Common myeloid progenitor, CD34-positive (primary cell): ENCODE results near the gene CRYM.
A peak's percentile ranks its signal among the peaks of the same experiment; 100 is the strongest.
"Not testable (repeated sequence)": the region's sequence is repeated elsewhere in the genome, so short reads cannot be mapped to it uniquely, and the experiment has no call there.

Experiments used
- CTCF ChIA-PET: fragments of 350-600 bp; sonication (Branson Sonifier 250); formaldehyde crosslinking; loops from one replicate; lab custom pipeline; 2021; ENCODE audit warnings: antibody characterized with exemption; lab: Charles Lee
- POLR2A ChIA-PET: fragments of 350-600 bp; sonication (Branson Sonifier 250); formaldehyde crosslinking; loops from one replicate; lab custom pipeline; 2021; ENCODE audit warnings: antibody characterized with exemption; lab: Charles Lee
- DNase-seq, 3 donors: peaks; one replicate each; pipeline versions ENCODE4 v3.0.0 to v3.0.0-alpha.2; 2013
- H3K27ac ChIP-seq, 2 experiments: 1 replicate in 1 of 2; 2 replicates in 1 of 2; pipeline ENCODE4 v1.7.0; 2013; ENCODE audit warnings: inconsistent platforms in 2 of 2, low read length in 2 of 2, mild to moderate bottlenecking in 2 of 2, low read depth in 1 of 2, moderate library complexity in 1 of 2; ENCODE audit not compliant: severe bottlenecking in 2 of 2, insufficient read depth in 1 of 2, poor library complexity in 1 of 2
- H3K27me3 ChIP-seq, 5 experiments: replicated peaks in 2 of 5; 1 replicate in 3 of 5; 2 replicates in 2 of 5; pipeline versions ENCODE4 v1.6.1 to v1.7.0; 2013; ENCODE audit warnings: low read length in 4 of 5, mild to moderate bottlenecking in 2 of 5, moderate library complexity in 2 of 5, inconsistent platforms in 1 of 5; ENCODE audit not compliant: insufficient read depth in 5 of 5, control insufficient read depth in 4 of 5
- H3K36me3 ChIP-seq, 4 experiments: 1 replicate in 2 of 4; 2 replicates in 2 of 4; pipeline versions ENCODE4 v1.6.1 to v1.7.0; 2013; ENCODE audit warnings: low read length in 3 of 4, control low read depth in 1 of 4, mild to moderate bottlenecking in 1 of 4; ENCODE audit not compliant: control insufficient read depth in 4 of 4, insufficient read depth in 4 of 4
- H3K4me1 ChIP-seq, 4 experiments: 1 replicate in 3 of 4; 2 replicates in 1 of 4; pipeline versions ENCODE4 v1.6.1 to v1.7.1; 2013; ENCODE audit warnings: low read length in 3 of 4, mild to moderate bottlenecking in 3 of 4, control low read depth in 1 of 4, inconsistent platforms in 1 of 4, moderate library complexity in 1 of 4; ENCODE audit not compliant: control insufficient read depth in 4 of 4, insufficient read depth in 4 of 4; ENCODE audit errors: control extremely low read depth in 1 of 4
- H3K4me3 ChIP-seq, 7 experiments: 1 replicate in 4 of 7; 2 replicates in 3 of 7; pipeline versions ENCODE4 v1.5.1 to v1.7.0; 2013; ENCODE audit warnings: mild to moderate bottlenecking in 7 of 7, low read length in 6 of 7, moderate library complexity in 6 of 7, inconsistent platforms in 2 of 7, low read depth in 2 of 7, control low read depth in 1 of 7; ENCODE audit not compliant: insufficient read depth in 4 of 7, control insufficient read depth in 1 of 7; ENCODE audit errors: extremely low read depth in 1 of 7
- H3K9me3 ChIP-seq, 5 experiments: 1 replicate in 4 of 5; 2 replicates in 1 of 5; pipeline versions ENCODE4 v1.6.1 to v1.7.1; 2013; ENCODE audit warnings: low read length in 4 of 5, mild to moderate bottlenecking in 2 of 5, inconsistent platforms in 1 of 5, low read depth in 1 of 5, moderate library complexity in 1 of 5; ENCODE audit not compliant: control insufficient read depth in 4 of 5, insufficient read depth in 2 of 5; ENCODE audit errors: control extremely low read depth in 1 of 5
- WGBS: methylation state at CpG from one replicate; pipeline ENCODE4 v1.1.5; 2013; ENCODE audit not compliant: insufficient coverage; 5-methylcytosine and 5-hydroxymethylcytosine counted together

CRYM gene

DNA sequence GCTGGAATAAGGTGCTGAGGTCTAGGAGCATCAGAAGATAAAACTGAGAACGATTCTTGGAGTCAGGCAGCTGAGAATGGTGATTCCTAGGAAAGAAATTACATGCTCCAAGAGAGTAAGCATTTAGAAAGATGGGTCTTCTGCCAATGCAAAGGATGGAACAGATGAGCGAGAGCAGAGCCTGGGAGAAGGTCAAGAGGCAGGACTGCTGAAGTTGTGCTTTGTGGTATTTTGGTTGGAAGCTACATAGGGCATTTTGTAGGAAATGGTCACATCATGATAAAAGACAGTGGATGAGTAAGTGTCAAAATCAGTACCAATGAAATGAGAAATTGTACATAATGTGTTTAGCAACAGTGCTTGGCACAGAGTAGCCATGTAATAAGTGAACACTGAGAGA is 1.4 kb upstream of the CRYM start:
- no peak overlapping the region for H3K4me3 ChIP-seq
- WGBS: 89% methylated on average over 2 of the region's 2 CpGs
- peaks cover 0 to 19% (median 11%) of the 10 kb centered on the region in 4 experiments for H3K4me1 ChIP-seq
- ChIA-PET CTCF (interaction anchor here (1.0 to 1.6 kb wide), 4 partner anchors 21 to 92 kb away, joined by 3 to 6 read pairs (median 4); no protein-coding TSS in a partner anchor), POLR2A (no interaction called here)
- H3K36me3 ChIP-seq: no peaks in the 10 kb centered on the region
- no peak overlapping the region for H3K27ac ChIP-seq
- H3K9me3 ChIP-seq: peaks cover 0 to 4% (median 3%) of the 10 kb centered on the region in 5 experiments
- no peak for DNase-seq
- peaks cover 6 to 34% (median 23%) of the 10 kb centered on the region in 5 experiments for H3K27me3 ChIP-seq

DNA sequence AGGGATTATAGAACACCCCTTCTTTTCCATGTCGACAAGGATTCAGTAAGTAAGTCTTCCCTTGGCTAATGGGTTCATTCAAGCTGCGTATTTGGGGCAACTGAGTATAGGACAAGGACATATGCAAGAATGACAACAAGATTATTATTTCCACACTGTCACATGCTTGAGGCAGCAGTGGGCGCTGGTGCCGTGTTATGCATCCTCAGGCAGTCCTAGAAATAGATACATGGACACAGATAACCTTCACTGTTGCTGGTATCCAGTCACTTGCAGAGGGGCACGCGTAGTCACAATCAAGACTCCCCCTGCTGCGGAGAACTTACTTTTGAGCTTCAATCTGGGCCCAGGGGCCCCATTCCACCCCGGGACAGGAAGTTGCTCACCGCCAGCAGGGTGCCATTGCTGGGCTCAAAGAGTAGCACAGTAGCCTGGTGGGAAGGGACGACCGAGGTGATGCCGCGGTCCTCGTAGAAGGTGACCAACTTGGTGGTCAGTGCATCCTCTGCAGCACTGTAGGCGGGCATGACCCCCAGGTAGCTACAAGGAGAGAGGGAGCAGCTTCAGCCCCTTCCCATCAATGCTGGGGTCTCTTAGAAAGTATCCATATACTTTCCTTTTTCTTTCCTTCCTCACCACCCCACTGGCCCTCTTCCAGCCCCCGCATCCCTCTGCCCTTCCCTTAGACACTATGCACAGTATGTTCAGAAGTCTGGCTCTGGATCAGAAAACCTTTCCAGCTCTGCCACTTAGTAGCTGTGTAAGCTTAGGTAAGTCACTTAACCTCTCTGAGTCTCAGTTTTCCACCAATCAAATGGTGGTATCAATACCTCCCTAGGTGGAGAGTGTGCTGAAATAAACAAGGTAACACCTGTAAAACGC is 804 bp downstream of the CRYM start:
- peaks cover 0 to 4% (median 3%) of the 10 kb centered on the region in 5 experiments for H3K9me3 ChIP-seq
- CTCF ChIA-PET: interaction anchor here (0.6 to 1.8 kb wide), 9 partner anchors 9 to 503 kb away, joined by 3 to 9 read pairs (median 4); no protein-coding TSS in a partner anchor
- H3K4me3 ChIP-seq: peak overlapping the region in 4 of 7 experiments; percentile 56 to 79 (median 68)
- POLR2A ChIA-PET: interaction anchor here (0.6 kb wide), 1 partner anchor 18 kb away, joined by 3 read pairs; no protein-coding TSS in a partner anchor
- peaks cover 0 to 13% (median 7%) of the 10 kb centered on the region in 4 experiments for H3K4me1 ChIP-seq
- WGBS: 80% methylated on average over 13 of the region's 17 CpGs
- H3K27ac ChIP-seq: no peak overlapping the region
- H3K36me3 ChIP-seq: no peaks in the 10 kb centered on the region
- peaks cover 5 to 32% (median 23%) of the 10 kb centered on the region in 5 experiments for H3K27me3 ChIP-seq
- DNase-seq: no peak

DNA sequence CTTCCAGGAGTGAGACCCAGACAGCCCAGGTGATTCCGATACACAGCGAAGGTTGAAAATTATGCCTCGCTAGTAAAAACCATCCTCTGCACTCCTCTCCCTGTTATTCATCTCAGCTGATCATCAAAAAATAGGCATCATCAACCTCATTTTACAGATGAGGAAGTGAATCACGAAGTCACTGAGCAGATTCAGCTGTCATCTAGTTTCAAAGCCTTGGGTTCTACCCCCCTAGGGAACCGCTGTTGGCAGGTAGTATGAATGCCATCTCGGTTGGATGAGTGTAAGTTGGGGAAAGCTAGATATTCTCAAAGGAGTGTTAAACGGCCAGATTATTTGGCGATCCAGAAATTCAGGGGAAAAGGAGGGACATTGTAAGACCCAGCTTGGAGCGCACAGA is 2.0 kb downstream of the CRYM start:
- POLR2A ChIA-PET: no interaction called here

DNA sequence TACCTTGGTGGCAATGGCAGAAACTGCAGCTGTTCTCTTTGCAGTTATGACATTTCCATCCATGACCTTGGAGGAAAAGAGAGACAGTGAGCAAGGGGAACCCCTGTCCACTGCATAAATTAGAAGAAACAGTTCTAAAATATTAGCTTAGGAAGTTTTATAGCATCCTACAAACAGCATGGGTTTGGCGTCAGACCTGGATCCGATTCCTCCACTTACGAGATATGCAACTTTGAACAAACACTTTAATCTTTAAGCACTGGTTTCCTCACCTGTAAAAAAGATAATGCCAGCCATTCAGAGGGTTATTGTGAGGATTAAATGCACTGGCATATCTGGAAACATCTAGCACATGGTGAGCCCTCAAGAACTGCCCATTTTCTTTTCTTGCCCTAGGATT is 2.6 kb downstream of the CRYM start:
- Histone ChIP-seq H3K4me1 (peaks cover 0 to 13% (median 7%) of the 10 kb centered on the region in 4 experiments), H3K36me3 (no peaks in the 10 kb centered on the region), H3K27ac (no peak overlapping the region), H3K27me3 (peaks cover 5 to 30% (median 17%) of the 10 kb centered on the region in 5 experiments), H3K4me3 (no peak overlapping the region), H3K9me3 (no peaks in the 10 kb centered on the region)
- ChIA-PET POLR2A (no interaction called here), CTCF (interaction anchor here (0.9 to 2.2 kb wide), 4 partner anchors 10 to 18 kb away, joined by 3 to 7 read pairs (median 4); no protein-coding TSS in a partner anchor)
- 100% methylated on average over 1 of the region's 3 CpGs for WGBS
- no peak for DNase-seq

More for the DNA sequence above, 2.0 kb downstream of the CRYM start:
- CTCF ChIA-PET: interaction anchor here (1.1 to 2.2 kb wide), 4 partner anchors 11 to 87 kb away, joined by 5 to 9 read pairs (median 6); no protein-coding TSS in a partner anchor
- Histone ChIP-seq H3K9me3 (no peaks in the 10 kb centered on the region), H3K27ac (no peak overlapping the region), H3K4me1 (peaks cover 0 to 13% (median 7%) of the 10 kb centered on the region in 4 experiments), H3K27me3 (peaks cover 5 to 30% (median 17%) of the 10 kb centered on the region in 5 experiments), H3K4me3 (no peak overlapping the region), H3K36me3 (no peaks in the 10 kb centered on the region)
- DNase-seq: no peak
- WGBS: 88% methylated on average over 7 of the region's 9 CpGs

DNA sequence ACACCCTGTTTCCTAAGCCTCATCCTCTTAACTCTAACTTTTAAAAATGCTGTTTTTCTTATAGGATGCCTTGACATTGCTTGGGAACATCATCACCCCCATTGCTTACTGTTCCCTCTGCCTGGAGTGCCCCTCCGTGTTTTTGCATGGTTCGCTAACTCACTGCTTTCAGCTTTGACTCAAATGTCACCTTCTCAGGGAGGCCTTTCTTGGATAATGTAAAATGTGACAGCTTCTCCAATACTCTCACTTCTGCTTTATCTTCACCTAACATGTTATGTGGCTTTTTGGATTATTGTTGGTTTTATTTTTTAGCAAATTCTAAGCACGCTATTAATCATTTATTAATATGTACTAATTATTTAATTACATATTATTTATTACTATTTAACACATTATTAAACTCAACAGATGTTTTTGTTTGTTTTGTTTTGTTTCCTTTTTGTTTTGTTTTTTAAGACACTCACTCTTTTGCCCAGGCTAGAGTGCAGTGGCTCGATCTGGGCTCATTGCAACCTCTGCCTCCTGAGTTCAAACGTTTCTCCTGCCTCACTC is 3.8 kb downstream of the CRYM start:
- ChIA-PET CTCF (interaction anchor here (0.8 to 2.2 kb wide), 2 partner anchors 13 to 435 kb away, joined by 3 to 7 read pairs; no protein-coding TSS in a partner anchor), POLR2A (no interaction called here)
- no peak for DNase-seq
- peaks cover 0 to 13% (median 7%) of the 10 kb centered on the region in 4 experiments for H3K4me1 ChIP-seq
- WGBS: 77% methylated on average over 3 of the region's 5 CpGs
- no peak overlapping the region for H3K27ac ChIP-seq
- no peaks in the 10 kb centered on the region for H3K36me3 ChIP-seq
- no peaks in the 10 kb centered on the region for H3K9me3 ChIP-seq
- H3K4me3 ChIP-seq: no peak overlapping the region
- peaks cover 2 to 30% (median 15%) of the 10 kb centered on the region in 5 experiments for H3K27me3 ChIP-seq

DNA sequence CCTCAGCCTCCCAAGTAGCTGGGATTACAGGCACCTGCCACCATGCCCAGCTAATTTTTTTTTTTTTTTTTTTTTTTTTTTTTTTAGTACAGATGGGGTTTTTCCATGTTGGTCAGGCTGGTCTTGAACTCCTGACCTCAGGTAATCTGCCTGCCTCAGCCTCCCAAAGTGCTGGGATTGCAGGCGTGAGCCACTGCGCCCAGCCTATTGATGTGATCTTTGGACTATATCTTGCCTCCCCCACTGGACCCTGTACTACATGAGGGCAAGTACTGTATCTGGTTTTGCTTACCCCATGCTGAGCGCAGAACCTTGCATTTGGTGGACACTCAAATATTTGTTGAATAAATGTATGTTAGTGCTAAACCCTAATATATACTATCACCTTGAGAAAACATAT is 5.3 kb downstream of the CRYM start:
- H3K9me3 ChIP-seq, POLR2A ChIA-PET, H3K27ac ChIP-seq, DNase-seq, H3K4me3 ChIP-seq, CTCF ChIA-PET, H3K36me3 ChIP-seq, H3K4me1 ChIP-seq: not testable (repeated sequence)
- WGBS: 100% methylated on average over 1 of the region's 3 CpGs
- peaks cover 2 to 26% (median 7%) of the 10 kb centered on the region in 5 experiments for H3K27me3 ChIP-seq
